ENCODE results near the gene KDM4B. TPM values are rescaled to one million over a fixed set of nuclear protein-coding genes. Genes with fewer than 3 reads are reported as not detected.

Gene KDM4B
- total RNA-seq, 4 donors from 2014 or later = 18.4 to 94.7 (median 25.6) TPM

- Histone ChIP-seq H3K27ac (no peak overlapping the region), H3K27me3 (no peaks in the 10 kb centered on the region), H3K4me1 (no peaks in the 10 kb centered on the region), H3K9me3 (no peaks in the 10 kb centered on the region), H3K36me3 (no peaks in the 10 kb centered on the region), H3K4me3 (no peak overlapping the region)
- intact Hi-C loops (cut with DNase I; ENCODE audit: low total_unique reads) = no loop called here
- no peak for TF ChIP-seq POLR2A (IDR thresholded peaks at IDR 0.05)
- no peak for TF ChIP-seq CTCF (IDR thresholded peaks at IDR 0.05)
- DNase-seq = no peak
These were observed 170.0 kb downstream of the KDM4B start for GRCh38 chr19:5138606-5139582.

DNA sequence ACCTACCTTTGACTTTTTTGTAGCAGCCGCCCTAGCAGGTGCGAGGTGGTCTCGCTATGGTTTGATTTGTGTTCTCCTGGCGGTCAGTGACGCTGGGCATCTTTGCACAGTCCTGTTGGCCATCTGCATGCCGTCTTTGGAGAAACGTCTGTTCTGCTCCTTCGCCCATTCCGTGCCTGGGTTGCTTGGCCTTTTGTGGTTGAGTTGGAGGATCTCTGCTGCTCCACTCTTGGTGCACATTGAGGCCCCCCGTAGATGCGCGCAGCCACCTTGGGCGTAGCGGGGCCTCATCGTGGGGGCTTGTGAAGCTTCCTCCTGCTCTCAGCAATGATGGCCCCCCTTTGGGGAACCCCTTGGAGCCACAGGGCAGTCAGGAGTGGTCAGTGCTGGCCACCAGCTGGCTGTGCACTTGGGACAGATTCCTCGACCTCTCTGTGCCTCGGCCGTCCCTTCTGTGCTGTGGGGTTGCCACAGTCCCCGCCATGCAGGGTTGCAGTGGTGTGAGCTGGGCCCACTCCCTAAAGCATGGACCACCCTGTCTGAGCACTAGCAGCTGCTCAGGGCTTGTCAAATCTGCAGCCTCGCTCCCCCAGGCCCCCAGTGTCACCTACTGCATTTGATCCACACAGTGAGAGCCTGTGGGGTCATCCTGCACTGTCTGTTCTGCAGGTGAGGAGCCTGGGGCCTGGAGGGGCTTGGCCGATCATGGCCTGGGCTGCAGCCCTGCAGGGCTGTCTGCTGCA is 170.8 kb downstream of the KDM4B start:
- Histone ChIP-seq H3K9me3 (no peaks in the 10 kb centered on the region), H3K4me1 (no peaks in the 10 kb centered on the region), H3K36me3 (no peaks in the 10 kb centered on the region), H3K4me3 (no peak overlapping the region), H3K27ac (no peak overlapping the region), H3K27me3 (no peaks in the 10 kb centered on the region)
- no peak for DNase-seq
- no peak for TF ChIP-seq POLR2A (IDR thresholded peaks at IDR 0.05)
- intact Hi-C loops (cut with DNase I; ENCODE audit: low total_unique reads) = no loop called here

DNA sequence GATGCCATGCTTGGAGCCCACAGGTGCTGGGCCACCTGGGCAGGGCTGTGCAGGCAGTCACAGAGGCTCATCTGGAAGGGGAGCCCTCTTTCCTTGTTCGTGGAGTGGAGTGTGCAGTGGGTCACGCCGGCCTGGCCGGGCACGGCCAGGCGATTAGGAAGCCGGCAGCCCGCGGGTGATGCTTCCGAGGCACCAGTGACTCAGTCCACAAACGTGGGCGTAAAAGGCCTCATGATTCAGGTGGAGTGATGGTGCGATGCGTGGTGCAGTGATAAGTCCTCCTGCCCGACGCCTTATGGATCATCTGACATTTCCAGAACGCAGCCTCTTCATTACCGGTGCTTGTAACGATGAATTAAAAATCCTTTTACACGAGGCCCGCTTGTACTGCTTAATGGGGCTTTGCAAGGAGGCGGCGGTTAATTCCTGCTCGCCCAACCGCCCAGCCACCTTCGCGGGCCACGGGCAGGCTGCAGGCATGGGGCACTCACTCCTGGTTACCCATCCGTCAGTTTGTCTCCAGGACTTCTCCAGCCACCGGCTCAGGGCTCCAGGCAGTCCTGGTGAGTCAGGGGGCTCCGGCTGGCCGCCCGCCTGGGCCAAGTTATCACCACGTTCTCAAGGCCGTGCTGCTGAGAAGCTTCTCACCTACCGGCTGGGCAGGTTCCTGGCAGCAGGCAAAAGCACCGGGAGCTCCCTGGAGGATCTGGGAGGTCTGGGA is 172.4 kb downstream of the KDM4B start:
- intact Hi-C loops (cut with DNase I; ENCODE audit: low total_unique reads) = no loop called here
- H3K4me1 ChIP-seq = no peaks in the 10 kb centered on the region
- no peak overlapping the region for H3K27ac ChIP-seq
- no peaks in the 10 kb centered on the region for H3K27me3 ChIP-seq
- no peak for DNase-seq
- no peaks in the 10 kb centered on the region for H3K36me3 ChIP-seq
- H3K9me3 ChIP-seq = no peaks in the 10 kb centered on the region
- TF ChIP-seq POLR2A (IDR thresholded peaks at IDR 0.05) = no peak
- no peak for TF ChIP-seq CTCF (IDR thresholded peaks at IDR 0.05)
- H3K4me3 ChIP-seq = no peak overlapping the region

GRCh38 chr19:5141850-5142724 is 173.2 kb downstream of the KDM4B start:
- Histone ChIP-seq H3K27me3 (no peaks in the 10 kb centered on the region), H3K27ac (no peak overlapping the region), H3K36me3 (no peaks in the 10 kb centered on the region), H3K4me3 (no peak overlapping the region), H3K4me1 (no peaks in the 10 kb centered on the region), H3K9me3 (no peaks in the 10 kb centered on the region)
- no peak for DNase-seq
- intact Hi-C loops (cut with DNase I; ENCODE audit: low total_unique reads) = no loop called here
- TF ChIP-seq CTCF (IDR thresholded peaks at IDR 0.05) = no peak
- TF ChIP-seq POLR2A (IDR thresholded peaks at IDR 0.05) = no peak

GRCh38 chr19:5142725-5143097 is 173.8 kb downstream of the KDM4B start:
- intact Hi-C loops (cut with DNase I; ENCODE audit: low total_unique reads) = no loop called here
- no peaks in the 10 kb centered on the region for H3K36me3 ChIP-seq
- no peak for DNase-seq

More at GRCh38 chr19:5142725-5143097, 173.8 kb downstream of the KDM4B start:
- Histone ChIP-seq H3K4me1 (no peaks in the 10 kb centered on the region), H3K4me3 (no peak overlapping the region), H3K9me3 (no peaks in the 10 kb centered on the region), H3K27me3 (no peaks in the 10 kb centered on the region), H3K27ac (no peak overlapping the region)
- TF ChIP-seq CTCF (IDR thresholded peaks at IDR 0.05) (no peak), POLR2A (IDR thresholded peaks at IDR 0.05) (no peak)

Data from uterus (tissue), 4 donors.